Natural killer cell treated with Interleukin-12 subunit alpha and Interleukin-12 subunit beta and Interleukin-15 and Interleukin-18, amount 100 ng/mL, for 72 hours (primary cell): ENCODE data around the gene KRT80. TPM values are rescaled to one million over a fixed set of nuclear protein-coding genes. Genes with fewer than 3 reads are reported as not detected.

Source experiments
- ATAC-seq, 2 donors: fragments of 150-1000 bp; cut with Tn5 transposase in 1 of 2; sonication (Bioruptor Pico), chemical (Tn5 transposase) in 1 of 2; 2 replicates each; pipeline ENCODE4 v1.10.0; 2021
- DNase-seq: peaks from one replicate; pipeline ENCODE4 v3.0.0; 2022; ENCODE audit warnings: low spot score
- H3K27ac Mint-ChIP-seq, 2 donors: 1 replicate in 1 of 2; 2 replicates in 1 of 2; pipeline ENCODE4 v1.8.0; 2022; ENCODE audit warnings: mixed read lengths in 2 of 2, mild to moderate bottlenecking in 1 of 2, moderate library complexity in 1 of 2
- H3K27me3 Mint-ChIP-seq, 2 donors: 1 replicate in 1 of 2; 2 replicates in 1 of 2; pipeline ENCODE4 v1.8.0; 2022; ENCODE audit warnings: mixed read lengths in 2 of 2
- H3K36me3 Mint-ChIP-seq: one replicate; pipeline ENCODE4 v1.8.0; 2022; ENCODE audit warnings: mixed read lengths
- H3K4me1 Mint-ChIP-seq, 2 donors: 1 replicate in 1 of 2; 2 replicates in 1 of 2; pipeline ENCODE4 v1.8.0; 2022; ENCODE audit warnings: low read depth in 2 of 2, mixed read lengths in 2 of 2, mild to moderate bottlenecking in 1 of 2
- H3K4me3 Mint-ChIP-seq: one replicate; pipeline ENCODE4 v1.8.0; 2022; ENCODE audit warnings: mixed read lengths
- H3K9me3 Mint-ChIP-seq: 2 replicates; pipeline ENCODE4 v1.8.0; 2022; ENCODE audit warnings: mixed read lengths
- total RNA-seq, 2 donors: library from RNA; stranded (reverse); gene quantifications; one replicate each; pipeline ENCODE4 v1.2.3, GENCODE V29; 2022

The KRT80 gene
- total RNA-seq, 2 donors from 2014 or later = not detected

DNA sequence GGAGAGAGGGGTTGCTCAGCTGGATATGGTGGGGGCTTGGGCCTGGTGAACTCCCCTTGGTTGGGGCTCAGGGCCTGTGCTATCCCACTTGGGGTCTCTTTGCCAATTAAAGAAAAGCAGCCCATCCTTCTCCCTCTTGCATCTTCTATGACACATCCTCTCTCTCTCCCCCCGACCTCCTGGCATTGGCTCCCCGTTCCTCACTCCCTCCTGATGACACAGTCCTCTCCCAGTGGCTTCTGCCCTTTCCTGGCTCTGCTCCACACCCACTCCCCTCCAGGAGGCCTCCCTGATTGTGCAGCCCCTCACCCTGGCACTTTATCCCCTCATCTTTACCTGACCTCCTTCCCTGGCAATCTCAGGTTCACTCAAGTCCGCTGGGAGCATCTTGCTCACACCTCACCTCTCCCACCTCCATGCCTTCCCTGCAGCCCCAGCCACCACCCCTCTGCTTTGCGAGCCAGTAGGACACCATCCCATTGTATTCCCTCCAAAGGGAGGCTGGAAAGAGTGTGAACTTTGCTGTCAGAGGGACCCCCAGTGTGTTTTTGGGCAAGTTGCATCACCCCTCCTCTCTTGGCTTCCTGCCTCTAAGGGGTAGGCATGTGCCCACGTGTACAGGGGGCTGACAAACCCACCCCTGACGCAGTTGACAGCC, 10.7 kb downstream of the KRT80 start:
- Mint-ChIP-seq H3K4me1 (peaks cover 0 to 5% of the 10 kb centered on the region in 2 donors), H3K4me3 (no peak overlapping the region), H3K27ac (no peak overlapping the region), H3K27me3 (no peaks in the 10 kb centered on the region), H3K36me3 (no peaks in the 10 kb centered on the region), H3K9me3 (no peaks in the 10 kb centered on the region)
- ATAC-seq = no peak
- DNase-seq = no peak

DNA sequence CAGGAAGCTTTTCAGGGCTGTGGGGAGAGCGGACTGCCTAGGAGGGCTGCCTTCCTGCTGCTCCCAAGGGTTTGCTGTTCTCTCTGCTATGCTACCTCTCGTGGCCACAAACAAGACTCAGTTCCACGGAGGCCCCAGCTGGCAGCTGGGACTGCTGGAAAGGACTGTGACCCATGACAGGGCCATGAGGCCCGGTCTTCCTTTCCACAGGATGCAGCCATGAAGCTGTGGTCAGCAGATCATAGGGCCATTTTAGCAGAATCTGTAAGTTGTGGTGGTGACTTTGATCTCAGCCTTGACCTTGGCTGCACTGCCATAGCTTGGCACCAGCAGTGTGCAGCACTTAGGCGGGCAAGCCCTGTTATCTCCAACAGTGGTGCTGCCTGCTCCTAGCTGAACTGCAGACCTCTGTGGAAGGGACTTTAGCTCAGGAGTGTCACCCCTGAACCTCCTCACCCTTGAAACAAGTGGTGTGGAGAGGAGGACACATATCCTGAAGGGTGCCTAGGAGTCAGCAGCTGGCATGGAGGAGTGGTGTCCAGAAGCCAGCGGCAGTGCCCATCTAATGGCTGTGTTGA, 12.3 kb downstream of the KRT80 start:
- ATAC-seq (no peak), DNase-seq (no peak)
- Mint-ChIP-seq H3K4me1 (peaks cover 0 to under 1% of the 10 kb centered on the region in 2 donors), H3K27ac (no peak overlapping the region), H3K9me3 (no peaks in the 10 kb centered on the region), H3K4me3 (no peak overlapping the region), H3K36me3 (no peaks in the 10 kb centered on the region), H3K27me3 (no peaks in the 10 kb centered on the region)

DNA sequence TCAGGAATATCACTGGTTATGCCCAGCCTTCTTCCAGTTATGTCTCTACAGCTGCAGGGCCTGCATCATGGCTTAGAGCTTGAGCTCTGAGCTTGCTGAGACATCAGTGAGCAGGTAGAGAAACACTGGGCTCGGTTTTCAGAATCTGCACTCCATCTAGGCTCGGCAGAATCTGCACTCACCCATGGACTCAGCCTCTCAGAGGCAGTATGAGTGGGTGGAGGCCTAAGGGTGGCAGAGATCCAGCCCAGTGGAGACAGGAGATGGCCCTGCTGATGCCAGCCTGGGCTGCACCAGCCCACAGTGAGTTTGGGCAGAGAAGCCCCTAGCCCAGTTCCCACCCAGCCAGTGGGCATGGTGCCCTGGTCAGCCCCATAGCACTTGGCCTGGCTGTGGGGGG, 12.8 kb downstream of the KRT80 start:
- ATAC-seq = no peak
- Mint-ChIP-seq H3K27me3 (no peaks in the 10 kb centered on the region), H3K4me1 (no peaks in the 10 kb centered on the region), H3K9me3 (no peaks in the 10 kb centered on the region), H3K27ac (no peak overlapping the region), H3K36me3 (no peaks in the 10 kb centered on the region), H3K4me3 (no peak overlapping the region)
- DNase-seq = no peak

DNA sequence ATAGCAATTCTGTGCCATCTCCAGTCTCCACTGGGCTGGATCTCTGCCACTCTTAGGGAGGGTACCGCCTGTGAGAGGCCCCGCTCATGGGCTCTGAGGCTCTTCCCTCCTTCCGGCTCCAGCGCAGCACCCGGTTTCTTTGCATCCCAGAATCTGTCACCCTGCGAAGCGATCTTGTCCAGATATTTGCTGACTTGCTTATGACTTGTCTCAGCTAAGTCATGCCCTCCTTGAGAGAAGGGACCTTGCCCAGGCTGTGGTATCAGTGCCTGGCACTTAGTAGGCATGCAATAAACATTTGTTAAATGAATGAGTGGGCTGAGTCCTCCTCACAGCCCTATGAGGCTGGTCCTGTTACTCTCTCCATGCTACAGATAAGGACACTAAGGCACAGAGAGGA, 13.4 kb downstream of the KRT80 start:
- ATAC-seq = no peak
- Mint-ChIP-seq H3K36me3 (no peaks in the 10 kb centered on the region), H3K9me3 (no peaks in the 10 kb centered on the region), H3K27ac (no peak overlapping the region), H3K27me3 (no peaks in the 10 kb centered on the region), H3K4me1 (no peaks in the 10 kb centered on the region), H3K4me3 (no peak overlapping the region)
- DNase-seq = no peak

DNA sequence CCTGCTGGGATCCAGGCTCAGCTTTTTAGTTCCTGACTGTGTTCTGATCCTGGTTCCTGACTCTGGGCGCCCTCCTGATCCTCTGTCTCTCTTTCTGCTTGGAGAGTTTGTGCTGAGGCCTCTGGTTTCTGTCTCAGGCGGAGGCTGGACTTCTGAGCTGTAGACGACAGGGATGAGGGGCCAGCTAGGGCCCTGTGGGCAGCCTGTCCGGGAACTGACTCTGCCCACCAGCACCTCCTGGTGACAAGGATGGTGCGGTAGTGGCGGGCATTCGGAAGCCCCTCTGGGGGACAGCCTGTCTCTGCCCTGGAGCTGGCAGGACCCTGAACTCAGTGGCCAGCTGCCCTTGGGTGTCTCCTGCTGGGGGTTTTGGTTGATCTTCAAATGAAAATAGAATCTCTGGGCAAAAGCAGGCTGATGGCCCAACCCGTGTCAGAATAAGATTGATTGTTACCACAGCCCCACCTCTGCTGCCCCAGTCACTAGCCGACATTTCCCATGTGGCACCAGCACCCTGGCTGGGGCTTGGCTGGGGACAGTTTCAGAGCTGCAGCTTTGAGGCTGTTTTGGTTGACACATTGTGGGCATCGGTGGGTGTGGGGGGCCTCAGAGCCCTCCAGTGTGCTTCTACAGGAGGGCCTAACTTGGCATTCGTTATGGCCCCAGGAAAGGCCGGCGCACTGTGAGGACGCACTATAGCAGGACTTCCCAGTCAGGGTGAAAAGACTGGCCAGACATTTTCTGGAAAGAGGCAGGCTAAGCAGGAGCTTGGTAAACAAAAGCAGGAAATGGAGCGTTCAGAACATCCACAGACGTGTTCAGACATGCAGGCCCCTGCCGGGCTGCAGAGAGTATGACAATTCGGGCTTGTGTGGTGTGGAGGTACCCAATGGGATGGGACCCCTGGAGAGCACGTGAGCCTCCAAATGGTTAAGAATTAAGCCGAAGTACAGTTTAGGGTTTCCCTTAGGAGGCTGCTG, 16.2 kb downstream of the KRT80 start:
- Mint-ChIP-seq H3K9me3 (no peaks in the 10 kb centered on the region), H3K4me1 (no peaks in the 10 kb centered on the region), H3K4me3 (no peak overlapping the region), H3K36me3 (no peaks in the 10 kb centered on the region), H3K27me3 (no peaks in the 10 kb centered on the region), H3K27ac (no peak overlapping the region)
- DNase-seq (no peak), ATAC-seq (no peak)

DNA sequence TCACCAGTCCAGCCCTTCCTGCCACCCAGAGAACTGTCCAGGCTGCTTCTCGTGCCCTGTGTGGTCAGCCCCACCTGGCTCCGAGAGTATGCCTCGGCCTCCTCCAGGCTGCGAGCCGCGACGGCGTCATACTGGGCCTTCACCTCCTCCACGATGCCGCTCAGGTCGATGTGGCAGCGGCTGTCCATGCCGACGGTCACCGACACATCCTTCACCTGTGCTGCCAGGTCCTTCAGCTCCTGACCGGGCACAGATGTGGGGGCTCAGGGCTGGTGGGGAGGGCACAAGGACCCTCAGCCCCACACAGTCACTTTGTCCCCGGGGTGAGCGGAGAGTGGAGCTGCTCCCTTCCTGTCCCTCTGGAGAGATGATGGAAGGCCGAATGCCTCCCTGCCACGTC, 18.3 kb downstream of the KRT80 start:
- no peak overlapping the region for H3K27ac Mint-ChIP-seq
- ATAC-seq (no peak), DNase-seq (no peak)
- H3K9me3 Mint-ChIP-seq = no peaks in the 10 kb centered on the region
- no peak overlapping the region for H3K4me3 Mint-ChIP-seq
- H3K4me1 Mint-ChIP-seq = no peaks in the 10 kb centered on the region
- H3K36me3 Mint-ChIP-seq = no peaks in the 10 kb centered on the region
- H3K27me3 Mint-ChIP-seq = no peaks in the 10 kb centered on the region

DNA sequence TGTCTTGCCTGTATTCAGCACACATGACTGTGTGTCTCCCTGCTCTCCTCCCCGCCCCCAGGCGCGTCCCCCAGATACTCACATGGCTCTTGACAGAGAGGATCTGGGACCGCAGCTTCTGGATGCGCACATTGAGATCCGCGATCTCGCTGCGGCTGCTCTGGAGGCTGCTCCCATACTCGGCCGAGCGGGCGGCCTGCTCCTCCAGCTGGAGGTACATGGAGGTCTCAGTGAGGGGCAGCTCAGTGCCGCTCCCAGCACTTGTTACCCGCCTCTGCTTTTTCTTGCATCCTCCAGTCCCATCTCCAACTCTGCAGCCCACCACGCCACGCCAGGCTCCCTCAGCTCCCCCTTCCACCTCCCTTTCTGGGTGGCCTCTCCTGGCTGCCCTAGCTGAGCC, 18.9 kb downstream of the KRT80 start:
- Mint-ChIP-seq H3K4me1 (no peaks in the 10 kb centered on the region), H3K27me3 (no peaks in the 10 kb centered on the region), H3K9me3 (no peaks in the 10 kb centered on the region), H3K36me3 (no peaks in the 10 kb centered on the region), H3K4me3 (no peak overlapping the region), H3K27ac (no peak overlapping the region)
- no peak for ATAC-seq
- DNase-seq = no peak

DNA sequence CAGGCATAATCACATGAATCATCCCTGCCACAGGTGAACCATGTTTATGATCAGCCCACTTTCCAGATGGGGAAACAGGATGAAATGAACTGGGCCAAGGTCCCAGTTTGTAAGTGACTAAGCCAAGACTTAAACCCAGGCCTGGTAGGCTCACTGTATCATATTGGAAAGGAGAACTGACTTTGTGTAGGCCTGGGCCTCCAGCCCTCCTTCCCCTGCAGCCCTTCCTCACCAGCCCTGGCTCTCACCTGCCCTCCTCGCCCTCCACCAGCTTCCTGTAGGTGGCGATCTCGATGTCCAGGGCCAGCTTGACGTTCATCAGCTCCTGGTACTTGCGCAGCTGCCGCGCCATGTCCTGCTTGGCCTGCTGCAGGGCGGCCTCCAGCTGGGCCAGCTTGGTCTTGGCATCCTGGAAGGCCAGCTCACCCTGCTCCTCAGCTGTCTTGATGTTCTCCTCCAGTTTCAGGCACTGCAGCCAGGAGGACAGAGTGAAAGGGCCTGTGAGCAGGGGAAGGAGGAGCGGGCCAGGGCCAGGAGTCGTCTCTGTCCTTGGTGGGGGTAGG, 19.8 kb downstream of the KRT80 start:
- DNase-seq = no peak
- no peak for ATAC-seq
- no peaks in the 10 kb centered on the region for H3K36me3 Mint-ChIP-seq
- no peaks in the 10 kb centered on the region for H3K9me3 Mint-ChIP-seq
- H3K4me1 Mint-ChIP-seq = no peaks in the 10 kb centered on the region
- H3K27me3 Mint-ChIP-seq = no peaks in the 10 kb centered on the region
- no peak overlapping the region for H3K27ac Mint-ChIP-seq
- no peak overlapping the region for H3K4me3 Mint-ChIP-seq

DNA sequence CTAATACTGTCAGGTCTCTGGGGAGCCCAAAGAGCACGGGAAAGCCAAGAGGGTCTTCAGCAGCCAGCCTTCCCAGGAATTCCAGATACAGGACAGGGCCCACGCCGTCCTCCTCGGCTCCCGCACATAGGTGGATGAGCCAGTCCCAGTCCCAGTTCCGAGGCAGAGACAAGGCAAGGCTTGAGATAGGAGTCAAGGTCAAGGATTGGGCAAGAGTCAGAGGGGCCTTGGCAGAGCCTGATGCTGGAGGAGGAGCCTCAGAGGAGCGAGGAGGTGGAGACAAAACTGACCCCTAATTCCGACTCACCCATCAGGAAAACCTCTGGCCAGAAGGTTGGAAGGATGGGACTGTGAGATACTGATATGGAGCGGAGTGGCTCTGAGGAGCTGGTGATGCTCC, 21.0 kb downstream of the KRT80 start:
- Mint-ChIP-seq H3K9me3 (no peaks in the 10 kb centered on the region), H3K4me3 (no peak overlapping the region), H3K36me3 (no peaks in the 10 kb centered on the region), H3K27me3 (peaks cover 0 to 2% of the 10 kb centered on the region in 2 donors), H3K4me1 (no peaks in the 10 kb centered on the region), H3K27ac (no peak overlapping the region)
- ATAC-seq = no peak
- DNase-seq = no peak

DNA sequence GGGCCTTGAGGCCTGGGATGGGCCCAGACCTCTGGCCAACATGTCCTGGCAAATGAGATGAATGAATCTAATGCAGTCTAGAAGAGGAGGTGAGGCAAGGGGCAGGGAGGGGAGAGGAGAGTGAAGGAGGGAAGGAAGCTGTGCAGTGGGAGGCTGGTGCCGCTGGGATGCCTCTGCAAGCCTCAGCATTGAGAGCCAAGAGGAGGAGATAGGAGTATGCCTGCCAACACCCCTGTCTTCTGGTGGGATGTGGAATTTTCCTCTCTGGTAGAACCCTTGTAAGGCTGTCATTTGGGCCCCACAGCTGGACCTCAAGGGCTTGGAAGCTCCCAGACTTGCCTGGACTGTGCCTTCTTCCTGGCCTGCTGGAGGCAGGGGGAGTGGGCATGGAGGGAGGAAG, 21.9 kb downstream of the KRT80 start:
- Mint-ChIP-seq H3K36me3 (no peaks in the 10 kb centered on the region), H3K27ac (no peak overlapping the region), H3K4me1 (no peaks in the 10 kb centered on the region), H3K27me3 (peaks cover 0 to 5% of the 10 kb centered on the region in 2 donors), H3K4me3 (no peak overlapping the region), H3K9me3 (no peaks in the 10 kb centered on the region)
- ATAC-seq = no peak
- no peak for DNase-seq

DNA sequence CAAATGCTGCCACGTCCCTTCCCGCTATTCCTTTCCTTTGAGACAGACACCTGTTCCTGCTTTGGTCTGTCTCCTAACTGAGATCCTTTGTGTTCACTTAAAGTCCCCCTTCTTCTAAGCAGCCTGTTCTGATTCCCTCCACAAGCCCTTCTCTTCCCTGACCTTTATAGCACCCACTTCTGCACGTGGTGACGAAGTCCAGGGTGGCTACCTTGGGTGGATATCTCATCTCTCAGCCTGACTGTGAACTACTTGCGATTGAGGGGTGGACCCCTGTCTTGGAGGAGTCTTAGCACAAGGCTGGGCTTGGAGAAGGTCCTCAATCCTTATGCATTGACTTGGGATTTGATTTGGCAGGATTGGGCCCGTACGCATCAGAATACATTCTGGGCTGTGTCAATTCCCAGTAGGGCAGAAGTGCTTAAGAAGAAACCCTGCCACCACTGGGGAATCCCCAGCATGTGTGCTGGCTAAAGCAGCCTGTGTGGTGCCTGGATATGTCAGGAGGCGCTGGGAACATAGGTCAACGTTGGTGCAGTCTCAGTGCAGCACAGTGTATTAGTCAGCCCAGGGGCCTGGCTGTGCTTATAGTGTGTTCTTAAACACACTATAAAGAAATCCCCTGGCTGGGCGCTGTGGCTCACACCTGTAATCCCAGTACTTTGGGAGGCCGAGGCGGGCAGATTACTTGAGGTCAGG, 23.6 kb downstream of the KRT80 start:
- H3K27me3 Mint-ChIP-seq = peaks cover 0 to 5% of the 10 kb centered on the region in 2 donors
- no peaks in the 10 kb centered on the region for H3K36me3 Mint-ChIP-seq
- H3K4me1 Mint-ChIP-seq = no peaks in the 10 kb centered on the region
- DNase-seq (no peak), ATAC-seq (no peak)
- no peak overlapping the region for H3K27ac Mint-ChIP-seq
- H3K9me3 Mint-ChIP-seq = no peaks in the 10 kb centered on the region
- H3K4me3 Mint-ChIP-seq = no peak overlapping the region

DNA sequence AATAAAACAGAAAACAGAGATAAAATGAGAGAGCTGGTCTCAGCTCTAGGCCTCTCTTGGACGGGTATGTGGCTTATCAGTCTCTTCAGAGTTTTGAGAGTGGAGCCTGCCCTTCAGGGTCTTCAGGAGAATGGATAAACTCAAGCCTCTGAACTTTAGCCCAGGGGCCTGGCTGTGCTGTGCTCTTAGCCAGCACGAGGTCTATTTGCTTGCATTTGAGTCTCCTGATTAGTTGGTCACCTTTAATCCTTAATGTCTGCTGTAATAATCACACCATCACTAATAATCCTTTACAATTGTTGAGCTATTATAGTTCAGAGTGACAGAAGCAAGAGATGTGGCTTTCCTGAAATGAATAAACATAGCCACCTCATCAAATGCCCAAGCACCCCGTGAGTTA, 24.3 kb downstream of the KRT80 start:
- DNase-seq = no peak
- peaks cover 0 to under 1% of the 10 kb centered on the region in 2 donors for H3K4me1 Mint-ChIP-seq

DNA sequence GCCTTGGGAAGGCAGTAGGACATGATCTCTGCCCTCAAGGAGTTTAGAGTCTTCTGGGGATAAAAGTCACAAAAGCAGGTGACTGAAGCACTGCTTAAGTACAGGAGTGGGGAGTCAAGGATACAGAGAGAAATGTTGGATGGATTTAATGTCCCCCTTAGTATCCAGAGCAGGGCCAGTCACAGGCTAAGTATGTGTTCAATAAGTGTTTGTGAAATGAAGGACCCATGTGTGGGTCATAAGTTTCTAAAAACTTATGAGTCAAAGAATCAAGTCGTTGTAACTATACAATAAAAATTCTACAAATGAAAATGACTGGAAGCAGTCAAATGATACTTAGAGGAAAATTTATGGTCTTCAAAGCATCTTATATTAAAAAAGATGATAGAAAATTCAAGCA, 25.1 kb downstream of the KRT80 start:
- no peak for DNase-seq
- H3K36me3 Mint-ChIP-seq = no peaks in the 10 kb centered on the region
- H3K4me1 Mint-ChIP-seq = peaks cover 1 to 9% of the 10 kb centered on the region in 2 donors
- no peak for ATAC-seq
- H3K9me3 Mint-ChIP-seq = no peaks in the 10 kb centered on the region
- H3K27ac Mint-ChIP-seq = no peak overlapping the region
- H3K4me3 Mint-ChIP-seq = no peak overlapping the region
- H3K27me3 Mint-ChIP-seq = peaks cover 0 to 5% of the 10 kb centered on the region in 2 donors

More for the DNA sequence above, 24.3 kb downstream of the KRT80 start:
- Mint-ChIP-seq H3K27ac (no peak overlapping the region), H3K27me3 (peaks cover 0 to 5% of the 10 kb centered on the region in 2 donors), H3K9me3 (no peaks in the 10 kb centered on the region), H3K36me3 (no peaks in the 10 kb centered on the region), H3K4me3 (no peak overlapping the region)
- no peak for ATAC-seq
